HepG2 (cell line): ENCODE measurements around the gene SRGAP3. TPM values are rescaled to one million over a fixed set of nuclear protein-coding genes. Genes with fewer than 3 reads are reported as not detected.

Experiments
- ATAC-seq: fragments of 200-7000 bp; cut with Tn5 transposase; 3 replicates; pipeline ENCODE4 v1.9.1; 2020; ENCODE audit warnings: mild to moderate bottlenecking, moderate library complexity
- BruUV-seq: library from RNA; stranded (reverse); fragments of 400-500 nt; replicated peaks from 2 replicates; lab custom pipeline; 2021; lab: Mats Ljungman, UMichigan
- CTCF ChIA-PET: fragments of 300-600 bp; formaldehyde crosslinking; extraction: SDS; loops from one replicate; lab custom pipeline; 2021; ENCODE audit warnings: low total read pairs, inconsistent platforms, low intra/inter-chr PET ratio; lab: Yijun Ruan, JAX
- POLR2A ChIA-PET: fragments of 350-600 bp; sonication (Branson Sonifier 250); formaldehyde crosslinking; loops from one replicate; lab custom pipeline; 2020; ENCODE audit warnings: antibody characterized with exemption, inconsistent platforms; lab: Yijun Ruan, JAX
- DNase-seq: peaks from one replicate; pipeline ENCODE4 v3.0.0-alpha.2; 2015; ENCODE audit warnings: low spot score
- FAIRE-seq: peaks from 3 replicates; lab custom pipeline; 2011; peaks lifted over from hg19 to GRCh38; lab: Jason Lieb, UNC
- H2AFZ ChIP-seq: one replicate; pipeline ENCODE4 v1.6.1; 2011; ENCODE audit warnings: low read length, inconsistent platforms
- H3K27ac ChIP-seq: fragments of 300-600 bp; 3 replicates; pipeline ENCODE4 v1.8.0; 2011; ENCODE audit warnings: mixed run types, mild to moderate bottlenecking, mixed read lengths, low read length, inconsistent platforms; ENCODE audit not compliant: insufficient read depth; ENCODE audit errors: extremely low read length
- H3K27me3 ChIP-seq, 2 experiments: fragments of 200-600 bp in 1 of 2; 2 replicates in 1 of 2; 3 replicates in 1 of 2; pipeline versions ENCODE4 v1.6.0 to v1.8.0; 2011; ENCODE audit warnings: low read length in 2 of 2, mild to moderate bottlenecking in 2 of 2, moderate library complexity in 2 of 2, inconsistent platforms in 1 of 2; ENCODE audit not compliant: insufficient read depth in 2 of 2, control insufficient read depth in 1 of 2
- H3K36me3 ChIP-seq, 2 experiments: fragments of 200-600 bp in 1 of 2; replicated peaks in 1 of 2; 2 replicates in 1 of 2; 3 replicates in 1 of 2; pipeline versions ENCODE4 v1.5.1 to v1.8.0; 2011; ENCODE audit warnings: low read length in 2 of 2, inconsistent platforms in 1 of 2; ENCODE audit not compliant: insufficient read depth in 2 of 2, control insufficient read depth in 1 of 2
- H3K4me1 ChIP-seq: 2 replicates; pipeline ENCODE4 v1.5.1; 2012; ENCODE audit warnings: low read length, inconsistent platforms; ENCODE audit not compliant: insufficient read depth
- H3K4me2 ChIP-seq: 2 replicates; pipeline ENCODE4 v1.6.0; 2011; ENCODE audit warnings: low read depth, low read length, inconsistent platforms
- H3K4me3 ChIP-seq, 3 experiments: fragments of 200-600 bp in 1 of 3; sonication (generic), shearing (Covaris generic) in 1 of 3; replicated peaks in 1 of 3; 2 replicates each; pipeline ENCODE4 v1.5.1; 2011 to 2016; ENCODE audit warnings: low read length in 3 of 3, inconsistent platforms in 2 of 3, low read depth in 2 of 3, mild to moderate bottlenecking in 2 of 3, control low read depth in 1 of 3, mixed read lengths in 1 of 3; ENCODE audit not compliant: insufficient read depth in 1 of 3
- H3K79me2 ChIP-seq: one replicate; pipeline ENCODE4 v1.6.1; 2011; ENCODE audit warnings: low read length, inconsistent platforms; ENCODE audit not compliant: insufficient read depth
- H3K9ac ChIP-seq: 2 replicates; pipeline ENCODE4 v1.6.0; 2011; ENCODE audit warnings: mild to moderate bottlenecking, low read depth, low read length, inconsistent platforms; ENCODE audit not compliant: insufficient read depth
- H3K9me3 ChIP-seq: 2 replicates; pipeline ENCODE4 v1.5.1; 2012; ENCODE audit warnings: mild to moderate bottlenecking, low read length
- H4K20me1 ChIP-seq: 2 replicates; pipeline ENCODE4 v1.6.0; 2011; ENCODE audit warnings: inconsistent platforms, mild to moderate bottlenecking, low read length, moderate library complexity; ENCODE audit not compliant: insufficient read depth
- AHDC1 ChIP-seq: sonication (generic); formaldehyde crosslinking; IDR thresholded peaks from 2 replicates; pipeline ENCODE4 v1.5.1; 2020; ENCODE audit warnings: mild to moderate bottlenecking, missing genetic modification reagents, borderline replicate concordance
- ERF ChIP-seq: IDR thresholded peaks from 2 replicates; pipeline ENCODE4 v1.6.1; 2018; ENCODE audit warnings: missing biosample characterization, missing genetic modification reagents
- KLF6 ChIP-seq: IDR thresholded peaks from 2 replicates; pipeline ENCODE4 v1.8.0; 2016; ENCODE audit warnings: missing biosample characterization, missing genetic modification reagents
- MXD3 ChIP-seq: IDR thresholded peaks from 2 replicates; pipeline ENCODE4 v1.6.1; 2016; ENCODE audit warnings: mild to moderate bottlenecking, missing biosample characterization, missing genetic modification reagents
- NCOA1 ChIP-seq: sonication (generic); formaldehyde crosslinking; IDR thresholded peaks from 2 replicates; pipeline ENCODE4 v1.9.0; 2021; ENCODE audit warnings: missing genetic modification reagents
- REXO4 ChIP-seq: sonication (generic); formaldehyde crosslinking; IDR thresholded peaks from 2 replicates; pipeline ENCODE4 v1.8.0; 2022; ENCODE audit warnings: missing genetic modification reagents, mild to moderate bottlenecking, borderline replicate concordance
- ZNF382 ChIP-seq: sonication (generic); formaldehyde crosslinking; IDR thresholded peaks from 2 replicates; pipeline ENCODE4 v1.5.0; 2020; ENCODE audit warnings: missing genetic modification reagents, mild to moderate bottlenecking, borderline replicate concordance
- ZNF501 ChIP-seq: sonication (generic); formaldehyde crosslinking; IDR thresholded peaks from 2 replicates; pipeline ENCODE4 v1.5.1; 2020; ENCODE audit warnings: mild to moderate bottlenecking, moderate library complexity, missing genetic modification reagents
- ZNF615 ChIP-seq: sonication (generic); formaldehyde crosslinking; IDR thresholded peaks from 2 replicates; pipeline ENCODE4 v1.5.0; 2020; ENCODE audit warnings: mild to moderate bottlenecking, missing genetic modification reagents, borderline replicate concordance
- ZNF749 ChIP-seq: sonication (generic); formaldehyde crosslinking; IDR thresholded peaks from 2 replicates; pipeline ENCODE4 v1.8.0; 2022; ENCODE audit warnings: mild to moderate bottlenecking, missing genetic modification reagents, moderate library complexity, borderline replicate concordance
- WGBS: methylation state at CpG from one replicate; pipeline ENCODE4 v1.1.6; 2017; ENCODE audit warnings: low lambda C conversion rate; 5-methylcytosine and 5-hydroxymethylcytosine counted together
- in situ Hi-C: cut with HindIII; loops from 2 replicates; pipeline ENCODE4 v1.10.0; 2017; ENCODE audit warnings: low pct_unique_long_range_greater_than_20kb; ENCODE audit not compliant: extremely low pct_ligation_motif_present
- intact Hi-C: fragments of 100-400 bp; cut with micrococcal nuclease; formaldehyde crosslinking; loops from one replicate; pipeline ENCODE4 v1.10.0; 2022; ENCODE audit not compliant: unreplicated experiment
- polyA plus RNA-seq, 8 experiments: library from polyadenylated mRNA; depleted of rRNA in 3 of 8; stranded (reverse) in 7 of 8; unstranded in 1 of 8; fragments of >200 nt; fragmentation: Illumina TruSeq in 4 of 8; extraction: Trizol in 4 of 8; gene quantifications; 2 replicates each; pipeline versions ENCODE4 v1.2.1 to v1.2.3, GENCODE V29; 2011 to 2016; ENCODE audit warnings: low read depth in 4 of 8, missing spikeins in 1 of 8, mixed read lengths in 1 of 8; ENCODE audit not compliant: insufficient read depth in 1 of 8
- total RNA-seq, 5 experiments: library from RNA; depleted of rRNA; stranded (reverse); fragments of >200 nt; fragmentation: Illumina TruSeq; extraction: Trizol; gene quantifications; 2 replicates each; pipeline ENCODE4 v1.2.3, GENCODE V29; 2016; ENCODE audit warnings: low read depth in 1 of 5
- TF ChIP-seq, protein P1 (sequence below): sonication (generic); formaldehyde crosslinking; IDR thresholded peaks from 2 replicates; pipeline ENCODE4 v1.4.0; 2020; ENCODE audit warnings: missing genetic modification reagents, mild to moderate bottlenecking, borderline replicate concordance
- TF ChIP-seq, protein P2 (sequence below): IDR thresholded peaks from 2 replicates; pipeline ENCODE4 v1.6.1; 2012; ENCODE audit warnings: inconsistent platforms
- TF ChIP-seq, protein P3 (sequence below): sonication (generic); formaldehyde crosslinking; IDR thresholded peaks from 2 replicates; pipeline ENCODE4 v1.5.1; 2020; ENCODE audit warnings: missing genetic modification reagents, mild to moderate bottlenecking, borderline replicate concordance

The SRGAP3 gene
- total and polyA plus RNA-seq, 2 of the 13 experiments (the other 11 are each of a cell fraction or from before 2014, with no cell fraction given) = 1.2 to 1.4 TPM

DNA sequence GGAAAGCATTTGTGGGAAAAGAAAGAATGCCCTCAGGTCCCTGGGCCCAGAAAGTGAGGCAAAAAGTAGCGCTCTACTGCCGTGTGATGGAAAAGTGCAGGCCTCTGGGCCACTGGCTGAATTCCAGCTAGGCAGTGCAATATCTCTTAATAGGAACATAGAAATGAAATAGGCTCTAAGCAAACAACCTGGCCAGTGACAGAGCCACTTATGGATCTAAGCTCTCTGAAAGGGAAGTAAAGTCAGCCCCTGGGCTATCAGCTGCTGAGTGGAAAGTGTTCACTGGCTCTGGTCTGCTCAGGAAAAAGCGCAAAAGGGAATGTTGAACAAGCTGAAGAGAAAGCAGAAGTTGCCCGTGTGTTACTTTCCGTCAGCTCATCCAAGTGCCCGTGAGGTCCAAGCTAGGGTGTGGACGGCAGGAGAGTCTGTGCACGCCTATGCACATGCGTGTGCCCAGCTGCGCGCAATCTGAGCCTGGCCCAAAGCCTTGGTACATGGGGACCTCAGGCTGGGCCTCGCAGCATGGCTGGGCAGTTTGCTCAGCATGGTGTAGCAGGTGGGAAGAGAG is 212.2 kb downstream of the SRGAP3 start:
- in situ Hi-C loops = no loop called here
- no peaks in the 10 kb centered on the region for H3K36me3 ChIP-seq
- TF ChIP-seq ZNF749 (CRISPR knock-in tag) (no peak), REXO4 (CRISPR knock-in tag) (no peak), ZNF501 (CRISPR knock-in tag) (no peak), KLF6 (CRISPR knock-in tag) (no peak), AHDC1 (CRISPR knock-in tag) (no peak), ZNF615 (CRISPR knock-in tag) (no peak), ZNF382 (CRISPR knock-in tag) (no peak), NCOA1 (CRISPR knock-in tag) (no peak), ERF (CRISPR knock-in tag) (no peak), MXD3 (CRISPR knock-in tag) (no peak)
- TF ChIP-seq, protein P1, sequence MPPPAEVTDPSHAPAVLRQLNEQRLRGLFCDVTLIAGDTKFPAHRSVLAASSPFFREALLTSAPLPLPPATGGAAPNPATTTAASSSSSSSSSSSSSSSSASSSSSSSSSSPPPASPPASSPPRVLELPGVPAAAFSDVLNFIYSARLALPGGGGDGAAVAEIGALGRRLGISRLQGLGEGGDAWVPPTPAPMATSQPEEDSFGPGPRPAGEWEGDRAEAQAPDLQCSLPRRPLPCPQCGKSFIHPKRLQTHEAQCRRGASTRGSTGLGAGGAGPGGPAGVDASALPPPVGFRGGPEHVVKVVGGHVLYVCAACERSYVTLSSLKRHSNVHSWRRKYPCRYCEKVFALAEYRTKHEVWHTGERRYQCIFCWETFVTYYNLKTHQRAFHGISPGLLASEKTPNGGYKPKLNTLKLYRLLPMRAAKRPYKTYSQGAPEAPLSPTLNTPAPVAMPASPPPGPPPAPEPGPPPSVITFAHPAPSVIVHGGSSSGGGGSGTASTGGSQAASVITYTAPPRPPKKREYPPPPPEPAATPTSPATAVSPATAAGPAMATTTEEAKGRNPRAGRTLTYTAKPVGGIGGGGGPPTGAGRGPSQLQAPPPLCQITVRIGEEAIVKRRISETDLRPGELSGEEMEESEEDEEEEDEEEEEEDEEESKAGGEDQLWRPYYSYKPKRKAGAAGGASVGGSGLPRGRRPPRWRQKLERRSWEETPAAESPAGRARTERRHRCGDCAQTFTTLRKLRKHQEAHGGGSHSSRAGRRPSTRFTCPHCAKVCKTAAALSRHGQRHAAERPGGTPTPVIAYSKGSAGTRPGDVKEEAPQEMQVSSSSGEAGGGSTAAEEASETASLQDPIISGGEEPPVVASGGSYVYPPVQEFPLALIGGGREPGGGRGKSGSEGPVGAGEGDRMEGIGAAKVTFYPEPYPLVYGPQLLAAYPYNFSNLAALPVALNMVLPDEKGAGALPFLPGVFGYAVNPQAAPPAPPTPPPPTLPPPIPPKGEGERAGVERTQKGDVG (CRISPR knock-in tag) = no peak
- TF ChIP-seq, protein P2, sequence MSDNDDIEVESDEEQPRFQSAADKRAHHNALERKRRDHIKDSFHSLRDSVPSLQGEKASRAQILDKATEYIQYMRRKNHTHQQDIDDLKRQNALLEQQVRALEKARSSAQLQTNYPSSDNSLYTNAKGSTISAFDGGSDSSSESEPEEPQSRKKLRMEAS = no peak
- TF ChIP-seq, protein P3, sequence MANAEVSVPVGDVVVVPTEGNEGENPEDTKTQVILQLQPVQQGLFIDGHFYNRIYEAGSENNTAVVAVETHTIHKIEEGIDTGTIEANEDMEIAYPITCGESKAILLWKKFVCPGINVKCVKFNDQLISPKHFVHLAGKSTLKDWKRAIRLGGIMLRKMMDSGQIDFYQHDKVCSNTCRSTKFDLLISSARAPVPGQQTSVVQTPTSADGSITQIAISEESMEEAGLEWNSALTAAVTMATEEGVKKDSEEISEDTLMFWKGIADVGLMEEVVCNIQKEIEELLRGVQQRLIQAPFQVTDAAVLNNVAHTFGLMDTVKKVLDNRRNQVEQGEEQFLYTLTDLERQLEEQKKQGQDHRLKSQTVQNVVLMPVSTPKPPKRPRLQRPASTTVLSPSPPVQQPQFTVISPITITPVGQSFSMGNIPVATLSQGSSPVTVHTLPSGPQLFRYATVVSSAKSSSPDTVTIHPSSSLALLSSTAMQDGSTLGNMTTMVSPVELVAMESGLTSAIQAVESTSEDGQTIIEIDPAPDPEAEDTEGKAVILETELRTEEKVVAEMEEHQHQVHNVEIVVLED = no peak

More for the DNA sequence above, 212.2 kb downstream of the SRGAP3 start:
- CTCF ChIA-PET = no interaction called here
- H3K9me3 ChIP-seq = no peaks in the 10 kb centered on the region
- ATAC-seq (no peak), DNase-seq (no peak), FAIRE-seq (no peak)
- H3K27me3 ChIP-seq = no peaks in the 10 kb centered on the region; a peak in 1 of 5 replicates
- WGBS = 77% methylated on average over 11 of the region's 12 CpGs
- H2AFZ ChIP-seq = no peak overlapping the region
- H4K20me1 ChIP-seq = no peaks in the 10 kb centered on the region
- BruUV-seq = no TSS peak
- H3K27ac ChIP-seq = no peak overlapping the region
- intact Hi-C loops = no loop called here
- H3K9ac ChIP-seq = no peak overlapping the region
- no peak overlapping the region for H3K4me3 ChIP-seq
- no peak overlapping the region for H3K4me2 ChIP-seq
- no peaks in the 10 kb centered on the region for H3K4me1 ChIP-seq
- H3K79me2 ChIP-seq = no peaks in the 10 kb centered on the region
- POLR2A ChIA-PET = no interaction called here
